Endothelial cell of umbilical vein (primary cell): ENCODE results near the gene ZSCAN5A.

Experiments
- CTCF ChIP-seq, 2 donors: IDR thresholded peaks; 1 replicate in 1 of 2; 2 replicates in 1 of 2; pipeline ENCODE4 v1.5.1; 2011; ENCODE audit warnings: low read length in 2 of 2, mild to moderate bottlenecking in 2 of 2, moderate library complexity in 2 of 2, control low read depth in 1 of 2, inconsistent platforms in 1 of 2, low read depth in 1 of 2; ENCODE audit not compliant: insufficient read depth in 1 of 2; ENCODE audit errors: extremely low read depth in 1 of 2
- EZH2 ChIP-seq: IDR thresholded peaks from 2 replicates; pipeline ENCODE4 v1.6.1; 2012; ENCODE audit warnings: borderline replicate concordance, low read depth, mild to moderate bottlenecking, moderate library complexity, low read length, inconsistent platforms; ENCODE audit not compliant: severe bottlenecking
- MAX ChIP-seq: IDR thresholded peaks from 2 replicates; pipeline ENCODE4 v1.6.1; 2011; ENCODE audit not compliant: insufficient read depth, insufficient read length
- POLR2A ChIP-seq: IDR thresholded peaks from 2 replicates; pipeline ENCODE4 v1.6.1; 2012; ENCODE audit warnings: low read depth, mild to moderate bottlenecking, control low read depth, low read length

- TF ChIP-seq CTCF (IDR thresholded peaks at IDR 0.05; ENCODE audit: extremely low read depth in 1 of 2, insufficient read depth in 1 of 2, low read depth in 1 of 2, low read length in 2 of 2): no peak
- TF ChIP-seq EZH2: no peak
- no peak for TF ChIP-seq POLR2A
- no peak for TF ChIP-seq MAX
Observed at GRCh38 chr19:56270676-56271075, 44.0 kb downstream of the ZSCAN5A start.
